IPS DF 6.9 (cell line): ENCODE data around the gene RFC4.
"Not testable (repeated sequence)": the region's sequence is repeated elsewhere in the genome, so short reads cannot be mapped to it uniquely, and the experiment has no call there.

Experiments
- DNase-seq: peaks from one replicate; pipeline ENCODE4 v3.0.0-alpha.2; 2013; ENCODE audit warnings: low read depth, low spot score
- H3K27ac ChIP-seq: one replicate; pipeline ENCODE4 v1.5.1; 2013; ENCODE audit warnings: low read length, control low read depth
- H3K27me3 ChIP-seq: 2 replicates; pipeline ENCODE4 v1.6.1; 2013; ENCODE audit warnings: mild to moderate bottlenecking, low read length; ENCODE audit not compliant: control insufficient read depth, insufficient read depth
- H3K36me3 ChIP-seq: 2 replicates; pipeline ENCODE4 v1.6.1; 2013; ENCODE audit warnings: low read length; ENCODE audit not compliant: control insufficient read depth, insufficient read depth
- H3K4me1 ChIP-seq: 2 replicates; pipeline ENCODE4 v1.6.1; 2013; ENCODE audit warnings: low read length; ENCODE audit not compliant: control insufficient read depth, insufficient read depth
- H3K4me3 ChIP-seq: 2 replicates; pipeline ENCODE4 v1.5.1; 2013; ENCODE audit warnings: mild to moderate bottlenecking, low read length
- H3K9me3 ChIP-seq: 2 replicates; pipeline ENCODE4 v1.6.1; 2013; ENCODE audit warnings: low read length, inconsistent platforms; ENCODE audit not compliant: control insufficient read depth, insufficient read depth
- WGBS: extraction: QIAGEN DNeasy Blood & Tissue Kit; methylation state at CpG from one replicate; pipeline ENCODE4 v1.1.7; 2013; ENCODE audit warnings: mixed read lengths, missing lambda C conversion rate; ENCODE audit not compliant: insufficient read length, insufficient coverage; 5-methylcytosine and 5-hydroxymethylcytosine counted together

RFC4 gene

GRCh38 chr3:186825294-186825821 is 19.1 kb upstream of the RFC4 start:
- no CpG with 5 or more reads among the region's 23 CpGs for WGBS
- DNase-seq: no peak
- peak overlapping the region; percentile 26; the same call in 1 of the 2 replicates for H3K4me3 ChIP-seq

DNA sequence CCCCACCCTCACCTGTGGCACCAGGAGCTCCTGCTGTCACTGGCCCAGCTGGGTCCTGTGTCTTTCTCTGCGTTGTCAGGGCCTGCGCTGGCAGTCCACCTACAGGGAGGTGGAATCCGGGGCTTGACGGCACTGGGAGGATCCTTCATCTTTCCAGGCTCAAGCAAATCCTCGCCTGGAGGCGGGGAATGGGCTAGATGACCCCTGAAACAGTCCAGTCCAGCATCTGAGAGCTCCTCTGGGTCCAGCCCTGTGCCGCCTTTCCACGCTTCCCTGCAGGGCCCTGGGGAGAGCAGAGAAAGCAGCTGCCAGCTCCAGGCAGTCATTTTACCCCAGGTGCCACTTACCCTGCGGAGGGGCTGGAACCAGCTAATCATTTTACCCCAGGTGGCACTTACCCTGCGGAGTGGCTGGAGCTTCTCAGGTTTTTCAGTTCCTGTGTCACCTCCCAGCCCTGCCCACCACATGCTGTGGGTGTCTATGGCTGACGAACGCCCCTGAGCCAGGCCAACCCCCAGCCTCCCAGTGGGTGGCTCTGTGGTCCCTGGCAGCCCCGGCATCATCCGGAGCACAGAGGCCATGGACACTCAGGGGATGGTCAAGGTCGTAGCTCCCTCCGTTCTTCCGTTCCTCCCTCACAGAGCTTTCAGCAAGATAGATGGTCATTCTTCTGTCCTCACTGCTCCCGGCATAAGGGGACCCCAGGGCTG is 18.3 kb upstream of the RFC4 start:
- H3K4me1 ChIP-seq: peaks cover 3% of the 10 kb centered on the region; the same call in 1 of the 2 replicates
- peaks cover 11% of the 10 kb centered on the region; the same call in 1 of the 2 replicates for H3K27me3 ChIP-seq
- WGBS: no CpG with 5 or more reads among the region's 18 CpGs
- H3K4me3 ChIP-seq: no peak overlapping the region
- H3K9me3 ChIP-seq: no peaks in the 10 kb centered on the region
- no peaks in the 10 kb centered on the region for H3K36me3 ChIP-seq
- no peak overlapping the region for H3K27ac ChIP-seq
- DNase-seq: no peak

More at GRCh38 chr3:186825294-186825821, 19.1 kb upstream of the RFC4 start:
- Histone ChIP-seq H3K4me1 (peaks cover 3% of the 10 kb centered on the region; the same call in 1 of the 2 replicates), H3K36me3 (no peaks in the 10 kb centered on the region), H3K27ac (no peak overlapping the region), H3K27me3 (peaks cover 16% of the 10 kb centered on the region; the same call in 1 of the 2 replicates), H3K9me3 (no peaks in the 10 kb centered on the region)

GRCh38 chr3:186823386-186823785 is 17.1 kb upstream of the RFC4 start:
- no peaks in the 10 kb centered on the region for H3K36me3 ChIP-seq
- peaks cover 10% of the 10 kb centered on the region; the same call in 1 of the 2 replicates for H3K27me3 ChIP-seq
- H3K4me1 ChIP-seq: peaks cover 3% of the 10 kb centered on the region; the same call in 1 of the 2 replicates
- H3K27ac ChIP-seq: no peak overlapping the region
- no peak for DNase-seq
- no peak overlapping the region for H3K4me3 ChIP-seq
- no peaks in the 10 kb centered on the region for H3K9me3 ChIP-seq
- WGBS: no CpG with 5 or more reads among the region's 2 CpGs

DNA sequence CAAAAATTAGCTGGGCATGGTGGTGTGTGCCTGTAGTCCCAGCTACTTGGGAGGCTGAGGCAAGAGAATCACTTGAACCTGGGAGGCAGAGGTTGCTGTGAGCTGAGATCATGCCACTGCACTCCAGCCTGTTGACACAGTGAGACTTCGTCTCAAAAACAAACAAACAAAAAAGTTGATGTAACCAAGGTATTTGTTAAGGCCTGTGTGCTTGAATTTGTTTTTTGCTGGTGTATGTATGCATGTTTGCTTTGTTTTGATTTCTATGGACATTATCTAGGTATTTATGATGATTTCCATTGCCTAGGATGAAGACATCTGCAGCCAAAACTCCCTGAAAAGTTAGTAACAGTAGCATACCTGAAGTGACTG is 16.1 kb upstream of the RFC4 start:
- not testable (repeated sequence) for H3K4me1 ChIP-seq, H3K27me3 ChIP-seq, H3K36me3 ChIP-seq, H3K27ac ChIP-seq, DNase-seq, H3K9me3 ChIP-seq, H3K4me3 ChIP-seq
- WGBS: no CpG with 5 or more reads among the region's 1 CpG

DNA sequence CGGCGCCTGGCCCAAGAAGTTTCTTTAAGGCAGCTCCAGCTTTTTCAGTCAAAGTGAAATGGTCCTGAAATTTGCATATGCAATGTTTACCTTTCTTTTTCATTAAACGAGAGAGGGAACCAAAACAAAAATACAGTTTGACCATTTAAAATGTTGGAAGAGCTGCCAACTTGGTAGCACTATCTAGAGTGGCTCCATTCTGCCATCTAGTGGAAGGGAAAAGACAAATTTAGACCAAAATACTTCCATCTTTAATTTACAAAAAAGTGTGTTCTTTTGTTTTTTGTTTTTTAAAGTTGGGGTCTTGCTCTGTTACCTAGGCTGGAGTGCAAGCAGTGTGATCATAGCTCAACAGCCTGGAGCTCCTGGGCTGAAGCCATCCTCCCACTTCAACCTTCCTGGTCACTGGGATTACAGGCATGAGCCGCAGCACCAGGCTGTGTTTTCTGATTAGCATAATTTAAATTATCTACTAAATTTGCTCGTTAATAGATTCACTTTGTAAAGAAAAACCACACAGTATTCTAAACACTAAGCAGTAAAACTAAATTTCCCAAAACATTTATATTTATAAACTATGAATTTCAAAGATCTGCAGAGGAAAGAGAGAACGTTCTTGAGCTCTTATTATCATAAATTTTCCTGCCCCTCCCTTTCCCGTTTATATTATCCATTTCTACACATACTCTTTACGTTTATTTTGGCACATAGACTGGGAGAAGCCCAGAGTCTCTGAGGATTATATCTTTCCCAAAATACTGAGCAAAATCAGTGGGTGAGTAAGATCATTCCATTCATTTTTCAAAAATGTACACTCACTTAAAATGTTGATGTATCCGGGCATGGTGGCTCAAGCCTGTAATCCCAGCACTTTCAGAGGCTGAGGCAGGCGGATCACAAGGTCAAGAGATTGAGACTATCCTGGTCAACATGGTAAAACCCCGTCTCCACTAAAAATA is 15.4 kb upstream of the RFC4 start:
- Histone ChIP-seq H3K9me3 (no peaks in the 10 kb centered on the region), H3K27me3 (peaks cover 8% of the 10 kb centered on the region; the same call in 1 of the 2 replicates), H3K4me3 (no peak overlapping the region), H3K4me1 (peaks cover 3% of the 10 kb centered on the region; the same call in 1 of the 2 replicates), H3K36me3 (no peaks in the 10 kb centered on the region), H3K27ac (no peak overlapping the region)
- no CpG with 5 or more reads among the region's 11 CpGs for WGBS
- no peak for DNase-seq

DNA sequence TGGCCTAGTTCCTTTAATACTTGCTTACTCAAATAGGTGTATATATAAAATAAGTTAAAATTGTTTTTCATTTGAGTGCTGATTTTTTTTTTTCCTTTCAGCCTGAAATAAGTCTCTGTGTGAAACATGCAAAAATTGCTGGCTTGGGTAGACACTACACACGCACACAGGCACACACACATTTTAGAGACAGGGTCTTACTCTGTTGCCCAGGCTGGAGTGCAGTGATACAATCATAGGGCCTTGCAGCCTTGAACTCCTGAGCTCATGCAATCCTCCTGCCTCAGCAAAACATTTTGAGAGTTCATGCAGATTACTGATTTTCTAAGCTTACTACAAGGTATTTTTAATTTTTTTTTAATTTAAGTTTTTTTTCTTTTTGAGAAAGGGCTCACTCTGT is 12.7 kb upstream of the RFC4 start:
- H3K4me3 ChIP-seq: no peak overlapping the region
- WGBS: no CpG with 5 or more reads among the region's 1 CpG
- H3K9me3 ChIP-seq: no peaks in the 10 kb centered on the region
- no peak overlapping the region for H3K27ac ChIP-seq
- no peaks in the 10 kb centered on the region for H3K36me3 ChIP-seq
- no peaks in the 10 kb centered on the region for H3K27me3 ChIP-seq
- H3K4me1 ChIP-seq: 0 out of 2 replicates have a peak, but pooled peaks cover 1% of the 10 kb centered on the region
- DNase-seq: no peak

GRCh38 chr3:186818516-186818915 is 12.2 kb upstream of the RFC4 start:
- WGBS: no CpG with 5 or more reads among the region's 5 CpGs
- H3K4me3 ChIP-seq: no peak overlapping the region
- H3K9me3 ChIP-seq: no peaks in the 10 kb centered on the region
- no peak overlapping the region for H3K27ac ChIP-seq
- no peak for DNase-seq
- no peaks in the 10 kb centered on the region for H3K27me3 ChIP-seq
- H3K4me1 ChIP-seq: 0 out of 2 replicates have a peak, but pooled peaks cover 1% of the 10 kb centered on the region
- H3K36me3 ChIP-seq: no peaks in the 10 kb centered on the region

DNA sequence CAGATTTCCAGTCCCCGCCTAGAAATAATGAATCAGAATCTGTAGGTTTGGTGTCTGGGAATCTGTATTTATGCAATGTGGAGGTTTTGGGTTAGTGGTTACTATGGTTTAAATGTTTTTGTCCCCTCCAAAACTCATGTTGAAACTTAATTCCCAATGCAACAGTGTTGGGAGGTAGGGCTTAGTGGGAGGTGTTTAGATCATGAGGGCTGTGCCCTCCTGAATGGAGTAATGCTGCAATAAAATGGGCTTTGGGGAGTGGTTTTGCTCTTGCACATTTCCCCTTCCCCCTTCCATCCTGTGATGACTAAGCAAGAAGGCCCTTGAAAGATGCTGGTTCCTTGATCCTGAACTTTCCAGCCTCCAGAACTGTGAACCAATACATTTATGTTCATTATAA is 9.2 kb upstream of the RFC4 start:
- Histone ChIP-seq H3K4me1 (0 out of 2 replicates have a peak, but pooled peaks cover 1% of the 10 kb centered on the region), H3K9me3 (no peaks in the 10 kb centered on the region), H3K36me3 (no peaks in the 10 kb centered on the region), H3K27ac (no peak overlapping the region), H3K4me3 (no peak overlapping the region), H3K27me3 (no peaks in the 10 kb centered on the region)
- no peak for DNase-seq
- no CpG with 5 or more reads among the region's 1 CpG for WGBS

GRCh38 chr3:186814100-186814499 is 7.8 kb upstream of the RFC4 start:
- Histone ChIP-seq H3K36me3 (no peaks in the 10 kb centered on the region), H3K9me3 (no peaks in the 10 kb centered on the region), H3K4me3 (no peak overlapping the region), H3K27ac (no peak overlapping the region), H3K27me3 (no peaks in the 10 kb centered on the region), H3K4me1 (0 out of 2 replicates have a peak, but pooled peaks cover 1% of the 10 kb centered on the region)
- no peak for DNase-seq
- WGBS: no CpG with 5 or more reads among the region's 4 CpGs

- not testable (repeated sequence) for DNase-seq, H3K36me3 ChIP-seq, H3K4me3 ChIP-seq, H3K27me3 ChIP-seq, H3K4me1 ChIP-seq, H3K9me3 ChIP-seq, H3K27ac ChIP-seq
- WGBS: no CpG with 5 or more reads among the region's 29 CpGs
Observed at GRCh38 chr3:186811313-186811712, 5.0 kb upstream of the RFC4 start.
